ENCODE measurements around the gene STK11. TPM values are rescaled to one million over a fixed set of nuclear protein-coding genes. Genes with fewer than 3 reads are reported as not detected.

Gene STK11
- total RNA-seq, 4 donors from 2014 or later: 98.4 to 135 (median 117) TPM

DNA sequence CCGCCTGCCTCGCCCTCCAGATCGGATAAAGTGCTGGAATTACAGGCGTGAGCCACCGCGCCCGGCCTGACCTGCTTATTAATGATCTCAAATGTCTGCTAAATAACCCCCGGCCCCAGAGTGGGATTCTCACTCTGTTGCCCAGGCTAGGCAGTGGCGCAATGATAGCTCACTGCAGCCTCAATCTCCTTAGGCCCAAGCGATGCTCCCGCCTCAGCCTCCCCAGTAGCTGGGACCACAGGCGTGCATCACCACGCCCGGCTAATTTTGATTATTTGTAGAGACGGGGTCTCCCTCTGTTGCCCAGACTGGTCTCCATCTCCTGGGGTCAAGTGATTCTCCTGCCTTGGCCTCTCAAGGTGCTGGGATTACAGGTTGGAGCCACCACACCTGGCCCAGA, 35.3 kb downstream of the STK11 start:
- peaks cover 0 to 9% (median 0%) of the 10 kb centered on the region in 3 donors for H3K36me3 ChIP-seq
- H3K27ac ChIP-seq: peak overlapping the region in 3 of 4 donors; percentile 92 to 99 (median 93)
- TF ChIP-seq CTCF (IDR thresholded peaks at IDR 0.05) (no peak), POLR2A (IDR thresholded peaks at IDR 0.05) (no peak)
- peak in 1 of 3 donors; percentile 57 for DNase-seq
- peaks cover 0 to 11% of the 10 kb centered on the region in 2 donors for H3K27me3 ChIP-seq
- H3K4me3 ChIP-seq: peak overlapping the region in 3 of 4 donors; percentile 95 to 97 (median 95)
- H3K9me3 ChIP-seq: no peaks in the 10 kb centered on the region
- H3K4me1 ChIP-seq: peaks cover 7 to 73% (median 55%) of the 10 kb centered on the region in 4 donors

GRCh38 chr19:1241417-1242095, 36.0 kb downstream of the STK11 start, which contains the start of gene ATP5F1D:
ATP5F1D (plus strand) TSS chr19:1241751; CDS start chr19:1241851, 100 bp downstream.
- DNase-seq: peak; percentile 91 to 97 (median 96)
- TF ChIP-seq CTCF (IDR thresholded peaks at IDR 0.05) (peak in 1 of 6 experiments; percentile 6), POLR2A (IDR thresholded peaks at IDR 0.05) (peak; percentile 75 to 76)
- peaks cover 0 to 9% (median 0%) of the 10 kb centered on the region in 3 donors for H3K36me3 ChIP-seq
- peaks cover 7 to 79% (median 58%) of the 10 kb centered on the region in 4 donors for H3K4me1 ChIP-seq
- H3K4me3 ChIP-seq: peak within 1 kb of the TSS; percentile 88 to 97 (median 95)
- peaks cover 0 to 7% of the 10 kb centered on the region in 2 donors for H3K27me3 ChIP-seq
- H3K9me3 ChIP-seq: no peaks in the 10 kb centered on the region
- H3K27ac ChIP-seq: peak within 1 kb of the TSS; percentile 92 to 100 (median 96)

DNA sequence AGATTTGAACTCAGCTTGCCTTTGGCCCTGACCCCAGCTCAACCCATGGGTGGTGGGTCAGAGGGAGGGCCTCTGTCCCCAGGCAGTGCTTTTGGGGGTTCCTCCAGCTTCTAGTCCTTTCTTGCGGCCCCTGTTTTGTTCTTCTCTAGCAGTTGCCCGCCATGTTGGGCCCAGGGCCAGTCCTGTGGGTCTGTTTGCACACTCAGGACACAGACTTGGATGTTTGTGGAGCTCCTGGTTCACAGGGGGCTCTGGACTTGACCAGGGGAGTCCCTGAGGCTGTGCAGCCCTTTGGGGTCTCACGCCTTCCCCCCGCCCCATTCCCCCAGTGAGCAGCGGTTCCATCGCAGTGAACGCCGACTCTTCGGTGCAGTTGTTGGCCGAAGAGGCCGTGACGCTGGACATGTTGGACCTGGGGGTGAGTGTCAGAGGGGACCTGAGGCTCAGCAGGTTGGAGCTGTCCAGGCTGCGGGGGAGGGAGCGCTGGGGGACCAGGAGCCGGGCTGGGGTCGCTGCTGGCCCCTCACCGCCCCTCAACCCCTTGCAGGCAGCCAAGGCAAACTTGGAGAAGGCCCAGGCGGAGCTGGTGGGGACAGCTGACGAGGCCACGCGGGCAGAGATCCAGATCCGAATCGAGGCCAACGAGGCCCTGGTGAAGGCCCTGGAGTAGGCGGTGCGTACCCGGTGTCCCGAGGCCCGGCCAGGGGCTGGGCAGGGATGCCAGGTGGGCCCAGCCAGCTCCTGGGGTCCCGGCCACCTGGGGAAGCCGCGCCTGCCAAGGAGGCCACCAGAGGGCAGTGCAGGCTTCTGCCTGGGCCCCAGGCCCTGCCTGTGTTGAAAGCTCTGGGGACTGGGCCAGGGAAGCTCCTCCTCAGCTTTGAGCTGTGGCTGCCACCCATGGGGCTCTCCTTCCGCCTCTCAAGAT, 38.5 kb downstream of the STK11 start:
- Histone ChIP-seq H3K27me3 (no peaks in the 10 kb centered on the region), H3K27ac (peak overlapping the region; percentile 82 to 100 (median 100)), H3K4me1 (peaks cover 7 to 74% (median 52%) of the 10 kb centered on the region in 4 donors), H3K9me3 (no peaks in the 10 kb centered on the region), H3K36me3 (peaks cover 0 to 9% (median 0%) of the 10 kb centered on the region in 3 donors), H3K4me3 (peak overlapping the region in 3 of 4 donors; percentile 22 to 95 (median 95))
- TF ChIP-seq CTCF (IDR thresholded peaks at IDR 0.05): peak; percentile 94 to 98 (median 98)
- TF ChIP-seq POLR2A (IDR thresholded peaks at IDR 0.05): no peak
- peak; percentile 81 to 94 (median 92) for DNase-seq

DNA sequence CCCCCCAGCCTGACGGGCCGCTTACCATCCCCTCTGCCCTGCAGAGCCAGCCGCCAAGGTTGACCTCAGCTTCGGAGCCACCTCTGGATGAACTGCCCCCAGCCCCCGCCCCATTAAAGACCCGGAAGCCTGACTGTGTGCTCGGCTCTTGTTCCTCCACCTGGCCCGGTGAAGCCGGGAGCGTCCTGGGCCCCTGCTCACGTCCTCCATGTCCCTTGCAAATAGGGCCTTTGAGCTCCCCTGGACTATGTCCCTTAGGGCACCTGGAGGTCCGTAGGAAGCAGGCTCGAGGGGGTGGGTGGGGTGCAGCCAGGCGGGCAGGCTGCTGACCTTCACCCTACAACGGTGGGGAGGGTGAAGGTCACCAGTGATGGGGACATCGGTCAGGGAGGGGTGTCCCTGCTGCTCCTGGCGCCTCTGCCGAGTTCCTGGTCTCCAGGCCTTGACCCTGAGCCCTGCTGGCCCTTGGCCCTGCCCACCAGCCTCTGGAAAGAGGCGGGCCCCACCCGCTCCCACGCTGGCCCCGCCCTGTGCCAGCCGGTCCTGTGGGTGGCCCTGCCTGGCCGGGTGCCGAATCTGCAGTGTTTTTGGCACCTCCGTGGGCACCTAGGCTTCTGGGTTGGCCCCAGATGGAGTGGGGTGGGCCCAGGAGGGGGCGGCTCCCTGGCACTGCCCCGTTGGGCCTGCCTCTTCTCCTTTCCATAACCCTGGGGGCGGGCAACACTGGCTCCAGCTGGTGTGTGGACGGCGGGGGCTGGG, 39.3 kb downstream of the STK11 start:
- no peaks in the 10 kb centered on the region for H3K9me3 ChIP-seq
- DNase-seq: peak in 2 of 3 donors; percentile 87 to 92
- peaks cover 7 to 70% (median 51%) of the 10 kb centered on the region in 4 donors for H3K4me1 ChIP-seq
- peak overlapping the region in 3 of 4 donors; percentile 22 to 95 (median 45) for H3K4me3 ChIP-seq
- H3K36me3 ChIP-seq: peaks cover 0 to 11% (median 0%) of the 10 kb centered on the region in 3 donors
- peak overlapping the region; percentile 82 to 100 (median 100) for H3K27ac ChIP-seq
- TF ChIP-seq POLR2A (IDR thresholded peaks at IDR 0.05) (peak; percentile 50 to 53), CTCF (IDR thresholded peaks at IDR 0.05) (no peak)
- no peaks in the 10 kb centered on the region for H3K27me3 ChIP-seq
